Measurements from ENCODE around the gene MYO1D. TPM values are rescaled to one million over a fixed set of nuclear protein-coding genes. Genes with fewer than 3 reads are reported as not detected.

The MYO1D gene
- total and polyA plus RNA-seq, 5 donors from 2014 or later, result 1.5 to 8.2 (median 2.7) TPM

- Histone ChIP-seq H3K36me3 (ENCODE audit: control insufficient read depth, insufficient read depth, low read length) (no peaks in the 10 kb centered on the region), H3K27me3 (ENCODE audit: control insufficient read depth, insufficient read depth, low read length) (no peaks in the 10 kb centered on the region), H3K9me3 (ENCODE audit: control insufficient read depth in 2 of 2, low read length in 2 of 2) (no peaks in the 10 kb centered on the region), H3K4me3 (ENCODE audit: low read depth, low read length) (no peak overlapping the region), H3K27ac (ENCODE audit: insufficient read depth, low read length, poor library complexity, severe bottlenecking) (no peak overlapping the region), H3K4me1 (ENCODE audit: control insufficient read depth, insufficient read depth, low read length, poor library complexity, severe bottlenecking) (peaks cover 23% of the 10 kb centered on the region)
- no peak for ATAC-seq (ENCODE audit: low read depth in 2 of 2)
- Mint-ChIP-seq H3K27ac (no peak overlapping the region), H3K36me3 (peaks cover 3% of the 10 kb centered on the region), H3K27me3 (peaks cover 17% of the 10 kb centered on the region), H3K4me1 (peaks cover 17 to 69% (median 32%) of the 10 kb centered on the region in 4 donors), H3K9me3 (no peaks in the 10 kb centered on the region), H3K4me3 (no peak overlapping the region)
- DNase-seq, result no peak
Measured at GRCh38 chr17:32513579-32513978, 363.3 kb downstream of the MYO1D start.

GRCh38 chr17:32512328-32512727, 364.6 kb downstream of the MYO1D start:
- no peak overlapping the region for H3K27ac Mint-ChIP-seq
- DNase-seq (no peak), ATAC-seq (ENCODE audit: low read depth in 2 of 2) (no peak)
- H3K27me3 Mint-ChIP-seq, result peaks cover 17% of the 10 kb centered on the region
- H3K9me3 Mint-ChIP-seq, result no peaks in the 10 kb centered on the region
- H3K27ac ChIP-seq (ENCODE audit: insufficient read depth, low read length, poor library complexity, severe bottlenecking), result no peak overlapping the region
- no peak overlapping the region for H3K4me3 ChIP-seq (ENCODE audit: low read depth, low read length)
- H3K4me1 Mint-ChIP-seq, result peaks cover 16 to 70% (median 29%) of the 10 kb centered on the region in 4 donors
- H3K9me3 ChIP-seq (ENCODE audit: control insufficient read depth in 2 of 2, low read length in 2 of 2), result no peaks in the 10 kb centered on the region
- peaks cover 11% of the 10 kb centered on the region for H3K4me1 ChIP-seq (ENCODE audit: control insufficient read depth, insufficient read depth, low read length, poor library complexity, severe bottlenecking)
- H3K4me3 Mint-ChIP-seq, result no peak overlapping the region
- peaks cover 3% of the 10 kb centered on the region for H3K36me3 Mint-ChIP-seq
- H3K36me3 ChIP-seq (ENCODE audit: control insufficient read depth, insufficient read depth, low read length), result no peaks in the 10 kb centered on the region
- H3K27me3 ChIP-seq (ENCODE audit: control insufficient read depth, insufficient read depth, low read length), result no peaks in the 10 kb centered on the region

GRCh38 chr17:32510466-32510865, 366.5 kb downstream of the MYO1D start:
- H3K4me3 Mint-ChIP-seq, result peak overlapping the region in 1 of 4 donors; percentile 21
- H3K36me3 Mint-ChIP-seq, result peaks cover 3% of the 10 kb centered on the region
- peaks cover 21 to 70% (median 35%) of the 10 kb centered on the region in 4 donors for H3K4me1 Mint-ChIP-seq
- Histone ChIP-seq H3K27ac (ENCODE audit: insufficient read depth, low read length, poor library complexity, severe bottlenecking) (no peak overlapping the region), H3K27me3 (ENCODE audit: control insufficient read depth, insufficient read depth, low read length) (no peaks in the 10 kb centered on the region), H3K36me3 (ENCODE audit: control insufficient read depth, insufficient read depth, low read length) (no peaks in the 10 kb centered on the region), H3K4me1 (ENCODE audit: control insufficient read depth, insufficient read depth, low read length, poor library complexity, severe bottlenecking) (peaks cover 20% of the 10 kb centered on the region), H3K4me3 (ENCODE audit: low read depth, low read length) (no peak overlapping the region), H3K9me3 (ENCODE audit: control insufficient read depth in 2 of 2, low read length in 2 of 2) (no peaks in the 10 kb centered on the region)
- no peaks in the 10 kb centered on the region for H3K9me3 Mint-ChIP-seq
- peak overlapping the region in 2 of 3 donors; percentile 42 to 79 for H3K27ac Mint-ChIP-seq
- no peak for DNase-seq
- H3K27me3 Mint-ChIP-seq, result peaks cover 17% of the 10 kb centered on the region
- ATAC-seq (ENCODE audit: low read depth in 2 of 2), result no peak

- Histone ChIP-seq H3K27ac (ENCODE audit: insufficient read depth, low read length, poor library complexity, severe bottlenecking) (no peak overlapping the region), H3K4me1 (ENCODE audit: control insufficient read depth, insufficient read depth, low read length, poor library complexity, severe bottlenecking) (peaks cover 35% of the 10 kb centered on the region), H3K27me3 (ENCODE audit: control insufficient read depth, insufficient read depth, low read length) (no peaks in the 10 kb centered on the region), H3K9me3 (ENCODE audit: control insufficient read depth in 2 of 2, low read length in 2 of 2) (no peaks in the 10 kb centered on the region), H3K36me3 (ENCODE audit: control insufficient read depth, insufficient read depth, low read length) (no peaks in the 10 kb centered on the region), H3K4me3 (ENCODE audit: low read depth, low read length) (no peak overlapping the region)
- Mint-ChIP-seq H3K27me3 (peaks cover 12% of the 10 kb centered on the region), H3K36me3 (peaks cover 3% of the 10 kb centered on the region), H3K4me1 (peaks cover 22 to 80% (median 43%) of the 10 kb centered on the region in 4 donors), H3K27ac (peak overlapping the region; percentile 75 to 98 (median 92)), H3K4me3 (no peak overlapping the region), H3K9me3 (no peaks in the 10 kb centered on the region)
- DNase-seq (no peak), ATAC-seq (ENCODE audit: low read depth in 2 of 2) (no peak)
Measured at GRCh38 chr17:32508926-32509325, 368.0 kb downstream of the MYO1D start.

- DNase-seq (no peak), ATAC-seq (ENCODE audit: low read depth in 2 of 2) (no peak)
- peak overlapping the region; percentile 75 for H3K4me3 ChIP-seq (ENCODE audit: low read depth, low read length)
- no peaks in the 10 kb centered on the region for H3K9me3 ChIP-seq (ENCODE audit: control insufficient read depth in 2 of 2, low read length in 2 of 2)
- H3K27me3 ChIP-seq (ENCODE audit: control insufficient read depth, insufficient read depth, low read length), result no peaks in the 10 kb centered on the region
- no peaks in the 10 kb centered on the region for H3K36me3 ChIP-seq (ENCODE audit: control insufficient read depth, insufficient read depth, low read length)
- Mint-ChIP-seq H3K27ac (peak overlapping the region; percentile 98 to 99 (median 99)), H3K27me3 (no peaks in the 10 kb centered on the region), H3K9me3 (no peaks in the 10 kb centered on the region), H3K4me3 (peak overlapping the region; percentile 75 to 85 (median 80)), H3K36me3 (no peaks in the 10 kb centered on the region), H3K4me1 (peaks cover 31 to 84% (median 58%) of the 10 kb centered on the region in 4 donors)
- peak overlapping the region; percentile 85 for H3K27ac ChIP-seq (ENCODE audit: insufficient read depth, low read length, poor library complexity, severe bottlenecking)
- H3K4me1 ChIP-seq (ENCODE audit: control insufficient read depth, insufficient read depth, low read length, poor library complexity, severe bottlenecking), result peaks cover 54% of the 10 kb centered on the region
Measured at GRCh38 chr17:32504166-32504990, 372.5 kb downstream of the MYO1D start.

GRCh38 chr17:32503251-32504165, 373.4 kb downstream of the MYO1D start:
- Mint-ChIP-seq H3K9me3 (no peaks in the 10 kb centered on the region), H3K27me3 (no peaks in the 10 kb centered on the region), H3K27ac (peak overlapping the region; percentile 98 to 99 (median 99)), H3K4me3 (peak overlapping the region; percentile 75 to 85 (median 80)), H3K36me3 (no peaks in the 10 kb centered on the region), H3K4me1 (peaks cover 31 to 81% (median 53%) of the 10 kb centered on the region in 4 donors)
- Histone ChIP-seq H3K9me3 (ENCODE audit: control insufficient read depth in 2 of 2, low read length in 2 of 2) (no peaks in the 10 kb centered on the region), H3K27me3 (ENCODE audit: control insufficient read depth, insufficient read depth, low read length) (no peaks in the 10 kb centered on the region), H3K4me1 (ENCODE audit: control insufficient read depth, insufficient read depth, low read length, poor library complexity, severe bottlenecking) (peaks cover 54% of the 10 kb centered on the region), H3K4me3 (ENCODE audit: low read depth, low read length) (peak overlapping the region; percentile 75), H3K27ac (ENCODE audit: insufficient read depth, low read length, poor library complexity, severe bottlenecking) (peak overlapping the region; percentile 85), H3K36me3 (ENCODE audit: control insufficient read depth, insufficient read depth, low read length) (no peaks in the 10 kb centered on the region)
- peak; percentile 97 to 98 for ATAC-seq (ENCODE audit: low read depth in 2 of 2)
- peak in 2 of 3 donors; percentile 76 to 90 for DNase-seq

- H3K4me3 ChIP-seq (ENCODE audit: low read depth, low read length), result peak overlapping the region; percentile 75
- peak overlapping the region; percentile 85 for H3K27ac ChIP-seq (ENCODE audit: insufficient read depth, low read length, poor library complexity, severe bottlenecking)
- no peaks in the 10 kb centered on the region for H3K36me3 ChIP-seq (ENCODE audit: control insufficient read depth, insufficient read depth, low read length)
- H3K27ac Mint-ChIP-seq, result peak overlapping the region; percentile 98 to 99 (median 99)
- peaks cover 0 to 1% (median 0%) of the 10 kb centered on the region in 7 donors for H3K9me3 Mint-ChIP-seq
- H3K27me3 ChIP-seq (ENCODE audit: control insufficient read depth, insufficient read depth, low read length), result no peaks in the 10 kb centered on the region
- H3K4me3 Mint-ChIP-seq, result peak overlapping the region in 3 of 4 donors; percentile 66 to 85 (median 80)
- H3K9me3 ChIP-seq (ENCODE audit: control insufficient read depth in 2 of 2, low read length in 2 of 2), result no peaks in the 10 kb centered on the region
- H3K27me3 Mint-ChIP-seq, result no peaks in the 10 kb centered on the region
- peaks cover 54% of the 10 kb centered on the region for H3K4me1 ChIP-seq (ENCODE audit: control insufficient read depth, insufficient read depth, low read length, poor library complexity, severe bottlenecking)
- DNase-seq (no peak), ATAC-seq (ENCODE audit: low read depth in 2 of 2) (no peak)
- H3K36me3 Mint-ChIP-seq, result no peaks in the 10 kb centered on the region
- H3K4me1 Mint-ChIP-seq, result peaks cover 31 to 79% (median 50%) of the 10 kb centered on the region in 4 donors
Measured at GRCh38 chr17:32502710-32503109, 374.2 kb downstream of the MYO1D start.
